ENCODE measurements around the gene CABLES2. TPM values are rescaled to one million over a fixed set of nuclear protein-coding genes. Genes with fewer than 3 reads are reported as not detected.
A peak's percentile ranks its signal among the peaks of the same experiment; 100 is the strongest.

The CABLES2 gene
- total and polyA plus RNA-seq, 9 of the 15 experiments (the other 6 are each of a cell fraction or from before 2014, with no cell fraction given): 0.46 to 4.2 (median 1.6) TPM

DNA sequence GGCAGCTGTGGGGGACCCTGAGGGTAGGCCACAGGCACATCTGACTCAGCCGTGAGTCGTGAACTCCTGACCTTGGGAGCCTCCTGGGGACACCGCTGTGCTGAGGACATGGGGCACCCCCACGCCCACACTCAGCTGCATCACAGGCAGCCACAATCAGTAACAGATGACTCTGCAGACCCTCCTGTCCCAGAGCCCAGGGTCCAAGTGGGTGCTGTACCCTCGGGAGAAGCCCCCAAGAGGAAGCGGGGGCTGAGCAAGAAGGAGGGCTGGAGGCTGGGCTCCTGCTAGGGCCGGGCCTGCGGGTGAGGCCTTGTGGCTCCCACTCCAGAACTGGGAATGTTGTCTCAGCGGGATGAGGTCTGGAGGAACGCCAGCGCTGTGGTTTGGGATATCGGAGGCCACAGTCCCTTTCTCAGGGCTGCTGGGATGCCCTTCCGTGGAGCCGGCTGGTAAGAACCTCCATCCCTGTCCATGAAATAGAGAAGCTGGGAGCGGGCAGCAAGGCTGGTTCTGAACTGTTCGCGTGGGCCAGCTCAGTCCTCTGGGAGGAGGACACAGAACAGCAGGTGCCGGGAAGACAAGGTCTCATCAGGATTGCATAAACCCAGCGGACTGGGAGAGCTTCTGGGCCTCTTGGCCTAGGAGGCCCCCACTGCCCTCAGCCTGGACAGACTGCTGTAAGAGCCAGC is 36.8 kb downstream of the CABLES2 start (continued):
- TF ChIP-seq SREBF2 (CRISPR knock-in tag; IDR thresholded peaks at IDR 0.05): no peak
- TF ChIP-seq KLF16 (IDR thresholded peaks at IDR 0.05): no peak
- no peak for TF ChIP-seq HDGF (IDR thresholded peaks at IDR 0.05)
- TF ChIP-seq ZNF445 (CRISPR knock-in tag; IDR thresholded peaks at IDR 0.05; ENCODE audit: low read depth): no peak
- no peak for TF ChIP-seq NFXL1 (CRISPR knock-in tag; IDR thresholded peaks at IDR 0.05)
- TF ChIP-seq ERF (CRISPR knock-in tag; IDR thresholded peaks at IDR 0.05): no peak
- TF ChIP-seq KLF10 (CRISPR knock-in tag; IDR thresholded peaks at IDR 0.05): no peak
- TF ChIP-seq PPARD (CRISPR knock-in tag; IDR thresholded peaks at IDR 0.05): no peak
- TF ChIP-seq, protein P1, sequence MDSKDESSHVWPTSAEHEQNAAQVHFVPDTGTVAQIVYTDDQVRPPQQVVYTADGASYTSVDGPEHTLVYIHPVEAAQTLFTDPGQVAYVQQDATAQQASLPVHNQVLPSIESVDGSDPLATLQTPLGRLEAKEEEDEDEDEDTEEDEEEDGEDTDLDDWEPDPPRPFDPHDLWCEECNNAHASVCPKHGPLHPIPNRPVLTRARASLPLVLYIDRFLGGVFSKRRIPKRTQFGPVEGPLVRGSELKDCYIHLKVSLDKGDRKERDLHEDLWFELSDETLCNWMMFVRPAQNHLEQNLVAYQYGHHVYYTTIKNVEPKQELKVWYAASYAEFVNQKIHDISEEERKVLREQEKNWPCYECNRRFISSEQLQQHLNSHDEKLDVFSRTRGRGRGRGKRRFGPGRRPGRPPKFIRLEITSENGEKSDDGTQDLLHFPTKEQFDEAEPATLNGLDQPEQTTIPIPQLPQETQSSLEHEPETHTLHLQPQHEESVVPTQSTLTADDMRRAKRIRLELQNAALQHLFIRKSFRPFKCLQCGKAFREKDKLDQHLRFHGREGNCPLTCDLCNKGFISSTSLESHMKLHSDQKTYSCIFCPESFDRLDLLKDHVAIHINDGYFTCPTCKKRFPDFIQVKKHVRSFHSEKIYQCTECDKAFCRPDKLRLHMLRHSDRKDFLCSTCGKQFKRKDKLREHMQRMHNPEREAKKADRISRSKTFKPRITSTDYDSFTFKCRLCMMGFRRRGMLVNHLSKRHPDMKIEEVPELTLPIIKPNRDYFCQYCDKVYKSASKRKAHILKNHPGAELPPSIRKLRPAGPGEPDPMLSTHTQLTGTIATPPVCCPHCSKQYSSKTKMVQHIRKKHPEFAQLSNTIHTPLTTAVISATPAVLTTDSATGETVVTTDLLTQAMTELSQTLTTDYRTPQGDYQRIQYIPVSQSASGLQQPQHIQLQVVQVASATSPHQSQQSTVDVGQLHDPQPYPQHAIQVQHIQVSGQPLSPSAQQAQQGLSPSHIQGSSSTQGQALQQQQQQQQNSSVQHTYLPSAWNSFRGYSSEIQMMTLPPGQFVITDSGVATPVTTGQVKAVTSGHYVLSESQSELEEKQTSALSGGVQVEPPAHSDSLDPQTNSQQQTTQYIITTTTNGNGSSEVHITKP (IDR thresholded peaks at IDR 0.05; ENCODE audit: partially characterized antibody): no peak
- TF ChIP-seq WHSC1 (IDR thresholded peaks at IDR 0.05; ENCODE audit: low read length): no peak
- no peak for TF ChIP-seq PHF20 (IDR thresholded peaks at IDR 0.05; ENCODE audit: partially characterized antibody)
- TF ChIP-seq GTF2A2 (tag; IDR thresholded peaks at IDR 0.05): no peak
- peak; percentile 62 for TF ChIP-seq CBFA2T3 (IDR thresholded peaks at IDR 0.05)
- TF ChIP-seq, protein P2, sequence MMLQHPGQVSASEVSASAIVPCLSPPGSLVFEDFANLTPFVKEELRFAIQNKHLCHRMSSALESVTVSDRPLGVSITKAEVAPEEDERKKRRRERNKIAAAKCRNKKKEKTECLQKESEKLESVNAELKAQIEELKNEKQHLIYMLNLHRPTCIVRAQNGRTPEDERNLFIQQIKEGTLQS (IDR thresholded peaks at IDR 0.05): no peak
- TF ChIP-seq, protein P2 (CRISPR knock-in tag; conservative IDR thresholded peaks at IDR 0.05): no peak

All from K562 (cell line).